H1 (cell line): ENCODE results near the gene AADAC. TPM values are rescaled to one million over a fixed set of nuclear protein-coding genes. Genes with fewer than 3 reads are reported as not detected.
"Not testable (repeated sequence)": the region's sequence is repeated elsewhere in the genome, so short reads cannot be mapped to it uniquely, and the experiment has no call there.

Experiments used
- CTCF ChIA-PET: fragments of 300-600 bp; sonication (Branson Sonifier 250); formaldehyde crosslinking; loops from one replicate; lab custom pipeline; 2021; ENCODE audit not compliant: partially characterized antibody; lab: Charles Lee
- POLR2A ChIA-PET: fragments of 300-600 bp; sonication (Branson Sonifier 250); formaldehyde crosslinking; loops from one replicate; lab custom pipeline; 2021; ENCODE audit warnings: inconsistent platforms; ENCODE audit not compliant: partially characterized antibody; lab: Charles Lee
- DNase-seq, 2 experiments: peaks; one replicate each; pipeline versions ENCODE4 v3.0.0 to v3.0.0-alpha.2; 2010 to 2022; ENCODE audit warnings: low spot score in 2 of 2, low read depth in 1 of 2, mixed read lengths in 1 of 2
- FAIRE-seq: peaks from 2 replicates; lab custom pipeline; 2011; peaks lifted over from hg19 to GRCh38; lab: Jason Lieb, UNC
- H2AFZ ChIP-seq: 2 replicates; pipeline ENCODE4 v1.8.1; 2012; ENCODE audit warnings: low read length, inconsistent platforms
- H2AK5ac ChIP-seq: 2 replicates; pipeline ENCODE4 v1.6.1; 2013; ENCODE audit warnings: low read depth, low read length
- H2BK120ac ChIP-seq: replicated peaks from 2 replicates; pipeline ENCODE3; 2013; ENCODE audit warnings: low read depth, low read length, inconsistent platforms
- H2BK12ac ChIP-seq: 2 replicates; pipeline ENCODE4 v1.6.1; 2013; ENCODE audit warnings: low read depth, low read length
- H2BK15ac ChIP-seq: 2 replicates; pipeline ENCODE4 v1.6.1; 2013; ENCODE audit warnings: low read length
- H2BK20ac ChIP-seq: 2 replicates; pipeline ENCODE4 v1.6.1; 2013; ENCODE audit warnings: low read length
- H2BK5ac ChIP-seq: 2 replicates; pipeline ENCODE4 v1.6.1; 2013; ENCODE audit warnings: low read depth, low read length
- H3K14ac ChIP-seq: 2 replicates; pipeline ENCODE4 v1.6.1; 2013; ENCODE audit warnings: inconsistent platforms; ENCODE audit not compliant: insufficient read length
- H3K18ac ChIP-seq: 2 replicates; pipeline ENCODE4 v1.6.1; 2013; ENCODE audit warnings: low read length; ENCODE audit errors: extremely low read depth
- H3K23ac ChIP-seq: 2 replicates; pipeline ENCODE4 v1.6.1; 2013; ENCODE audit warnings: inconsistent platforms; ENCODE audit not compliant: insufficient read length
- H3K23me2 ChIP-seq: 2 replicates; pipeline ENCODE4 v1.6.1; 2013; ENCODE audit warnings: low read depth, low read length
- H3K27ac ChIP-seq: 2 replicates; pipeline ENCODE4 v1.6.1; 2011; ENCODE audit warnings: low read depth, low read length, inconsistent platforms
- H3K27me3 ChIP-seq, 4 experiments: replicated peaks in 1 of 4; 1 replicate in 1 of 4; 2 replicates in 3 of 4; pipeline versions ENCODE4 v1.6.1 to v1.8.1; 2011 to 2013; ENCODE audit warnings: low read length in 3 of 4, mild to moderate bottlenecking in 3 of 4, inconsistent platforms in 2 of 4, mixed read lengths in 2 of 4, moderate library complexity in 1 of 4; ENCODE audit not compliant: control insufficient read depth in 3 of 4, insufficient read depth in 3 of 4; ENCODE audit errors: extremely low read depth in 1 of 4
- H3K36me3 ChIP-seq, 4 experiments: 2 replicates each; pipeline versions ENCODE4 v1.6.1 to v1.8.1; 2011 to 2013; ENCODE audit warnings: mild to moderate bottlenecking in 4 of 4, low read length in 3 of 4, moderate library complexity in 2 of 4, control low read depth in 1 of 4, inconsistent platforms in 1 of 4; ENCODE audit not compliant: insufficient read depth in 4 of 4, control insufficient read depth in 2 of 4
- H3K4ac ChIP-seq: replicated peaks from 2 replicates; pipeline ENCODE3; 2013; ENCODE audit warnings: low read length, low read depth, mixed read lengths, inconsistent platforms; ENCODE audit not compliant: insufficient read length
- H3K4me1 ChIP-seq, 4 experiments: replicated peaks in 1 of 4; 1 replicate in 1 of 4; 2 replicates in 3 of 4; pipeline versions ENCODE4 v1.6.1 to v1.8.1; 2011 to 2013; ENCODE audit warnings: low read length in 3 of 4, inconsistent platforms in 2 of 4, mixed read lengths in 1 of 4; ENCODE audit not compliant: insufficient read depth in 4 of 4, control insufficient read depth in 3 of 4
- H3K4me2 ChIP-seq, 2 experiments: 2 replicates each; pipeline versions ENCODE4 v1.6.1 to v1.8.1; 2011 to 2013; ENCODE audit warnings: low read depth in 2 of 2, low read length in 2 of 2, control low read depth in 1 of 2, inconsistent platforms in 1 of 2, mild to moderate bottlenecking in 1 of 2; ENCODE audit not compliant: insufficient read depth in 1 of 2
- H3K4me3 ChIP-seq, 4 experiments: fragments of 200-600, 300-600 bp in 1 of 4; sonication (generic), shearing (Covaris generic), sonication (Bioruptor Twin) in 1 of 4; 2 replicates each; pipeline versions ENCODE4 v1.5.1 to v1.8.1; 2011 to 2016; ENCODE audit warnings: low read length in 4 of 4, low read depth in 3 of 4, control low read depth in 2 of 4, inconsistent platforms in 2 of 4, mild to moderate bottlenecking in 2 of 4, mixed read lengths in 1 of 4, moderate library complexity in 1 of 4; ENCODE audit not compliant: insufficient read depth in 2 of 4; ENCODE audit errors: extremely low read depth in 1 of 4
- H3K56ac ChIP-seq: replicated peaks from 2 replicates; pipeline ENCODE3; 2013; ENCODE audit warnings: low read depth, mild to moderate bottlenecking, mixed read lengths, low read length, inconsistent platforms; ENCODE audit not compliant: insufficient read length
- H3K79me1 ChIP-seq: 2 replicates; pipeline ENCODE4 v1.6.1; 2013; ENCODE audit warnings: low read depth, low read length, control low read depth
- H3K79me2 ChIP-seq, 2 experiments: 2 replicates each; pipeline versions ENCODE4 v1.6.1 to v1.8.1; 2012 to 2013; ENCODE audit warnings: low read length in 2 of 2, mild to moderate bottlenecking in 2 of 2, inconsistent platforms in 1 of 2; ENCODE audit not compliant: insufficient read depth in 2 of 2, control insufficient read depth in 1 of 2
- H3K9ac ChIP-seq, 4 experiments: replicated peaks in 1 of 4; 1 replicate in 1 of 4; 2 replicates in 3 of 4; pipeline versions ENCODE4 v1.6.1 to v1.8.1; 2011 to 2013; ENCODE audit warnings: low read depth in 3 of 4, low read length in 3 of 4, control low read depth in 2 of 4, mild to moderate bottlenecking in 2 of 4, moderate library complexity in 2 of 4, inconsistent platforms in 1 of 4; ENCODE audit errors: extremely low read depth in 1 of 4
- H3K9me3 ChIP-seq, 2 experiments: 2 replicates each; pipeline versions ENCODE4 v1.6.1 to v1.8.1; 2012 to 2013; ENCODE audit warnings: mild to moderate bottlenecking in 2 of 2, moderate library complexity in 2 of 2, control low read depth in 1 of 2, inconsistent platforms in 1 of 2, low read depth in 1 of 2, low read length in 1 of 2, mixed read lengths in 1 of 2; ENCODE audit not compliant: insufficient read depth in 2 of 2
- H4K20me1 ChIP-seq, 2 experiments: replicated peaks in 1 of 2; 2 replicates each; pipeline versions ENCODE3 to v1.8.1; 2011 to 2013; ENCODE audit warnings: inconsistent platforms in 2 of 2, low read length in 2 of 2, mild to moderate bottlenecking in 1 of 2; ENCODE audit not compliant: insufficient read depth in 2 of 2, control insufficient read depth in 1 of 2
- H4K5ac ChIP-seq: 2 replicates; pipeline ENCODE4 v1.6.1; 2013; ENCODE audit warnings: low read length, low read depth, mixed read lengths, inconsistent platforms; ENCODE audit not compliant: insufficient read length
- H4K8ac ChIP-seq: 2 replicates; pipeline ENCODE4 v1.8.0; 2013; ENCODE audit warnings: mild to moderate bottlenecking, moderate library complexity, low read length, inconsistent platforms; ENCODE audit not compliant: insufficient read depth; ENCODE audit errors: extremely low read depth
- H4K91ac ChIP-seq: replicated peaks from 2 replicates; pipeline ENCODE3; 2013; ENCODE audit warnings: low read length, mixed read lengths, inconsistent platforms; ENCODE audit not compliant: insufficient read length
- CEBPB ChIP-seq: IDR thresholded peaks from 2 replicates; pipeline ENCODE4 v1.6.1; 2012; ENCODE audit warnings: low read depth, low read length
- RXRA ChIP-seq: IDR thresholded peaks from 2 replicates; pipeline ENCODE4 v1.6.1; 2011; ENCODE audit warnings: low read depth, mild to moderate bottlenecking, low read length, moderate library complexity; ENCODE audit not compliant: insufficient read depth
- WGBS, 2 experiments: shearing (Covaris generic) in 1 of 2; methylation state at CpG; one replicate each; pipeline versions ENCODE4 v1.1.6 to v1.1.7; 2013 to 2015; ENCODE audit warnings: low lambda C conversion rate in 2 of 2, mixed read lengths in 2 of 2, inconsistent platforms in 1 of 2, low coverage in 1 of 2, missing lambda C conversion rate in 1 of 2; ENCODE audit not compliant: insufficient replicate concordance in 2 of 2, insufficient coverage in 1 of 2, insufficient read length in 1 of 2; ENCODE audit errors: extremely low coverage in 1 of 2, missing lambda C conversion rate in 1 of 2; 5-methylcytosine and 5-hydroxymethylcytosine counted together
- polyA plus RNA-seq, 7 experiments: library from polyadenylated mRNA; depleted of rRNA in 3 of 7; stranded (reverse) in 5 of 7; unstranded in 2 of 7; fragments of >200 nt in 5 of 7; fragments of 200-250 nt in 2 of 7; gene quantifications; 1 replicate in 5 of 7; 2 replicates in 1 of 7; 4 replicates in 1 of 7; pipeline versions ENCODE4 v1.2.1 to v1.2.3, GENCODE V29; 2011 to 2013; ENCODE audit warnings: missing spikeins in 2 of 7, mixed read lengths in 2 of 7
- total RNA-seq: library from RNA; stranded (reverse); fragmentation: NEBNext Ultra II Directional; extraction: Animal tissue kit (Norgen Biotek cat#: 25700); gene quantifications from 2 replicates; pipeline ENCODE4 v1.2.1, GENCODE V29; 2021
- TF ChIP-seq, protein P1 (sequence below): IDR thresholded peaks from 2 replicates; pipeline ENCODE4 v1.6.1; 2011; ENCODE audit warnings: low read length, improper control_type of control experiment

AADAC gene
- total and polyA plus RNA-seq, 2 of the 8 experiments (the other 6 are each of a cell fraction or from before 2014, with no cell fraction given): not detected

DNA sequence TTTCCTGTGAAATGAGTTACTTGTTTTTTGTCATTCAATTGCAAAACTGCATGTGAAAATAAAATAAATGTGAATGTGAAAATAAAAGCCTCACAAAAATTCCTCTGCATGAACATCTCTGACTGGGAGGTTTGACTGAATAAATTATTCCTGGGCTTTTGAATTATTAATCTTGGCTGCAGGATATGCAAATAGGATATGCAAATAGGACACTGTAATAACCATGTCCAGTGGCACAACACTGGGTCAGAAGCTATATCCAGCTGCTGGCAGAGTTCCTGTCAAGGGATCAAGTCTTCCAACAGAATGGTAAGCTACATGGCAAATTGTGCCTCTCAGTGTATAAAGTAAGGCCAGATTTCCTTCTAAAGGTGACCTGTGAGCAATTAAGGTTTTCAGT is 59.5 kb downstream of the AADAC start, which contains the start of gene SUCNR1 (continued):
- TF ChIP-seq, protein P1, sequence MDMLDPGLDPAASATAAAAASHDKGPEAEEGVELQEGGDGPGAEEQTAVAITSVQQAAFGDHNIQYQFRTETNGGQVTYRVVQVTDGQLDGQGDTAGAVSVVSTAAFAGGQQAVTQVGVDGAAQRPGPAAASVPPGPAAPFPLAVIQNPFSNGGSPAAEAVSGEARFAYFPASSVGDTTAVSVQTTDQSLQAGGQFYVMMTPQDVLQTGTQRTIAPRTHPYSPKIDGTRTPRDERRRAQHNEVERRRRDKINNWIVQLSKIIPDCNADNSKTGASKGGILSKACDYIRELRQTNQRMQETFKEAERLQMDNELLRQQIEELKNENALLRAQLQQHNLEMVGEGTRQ: no peak
- TF ChIP-seq RXRA (no peak), CEBPB (no peak)

DNA sequence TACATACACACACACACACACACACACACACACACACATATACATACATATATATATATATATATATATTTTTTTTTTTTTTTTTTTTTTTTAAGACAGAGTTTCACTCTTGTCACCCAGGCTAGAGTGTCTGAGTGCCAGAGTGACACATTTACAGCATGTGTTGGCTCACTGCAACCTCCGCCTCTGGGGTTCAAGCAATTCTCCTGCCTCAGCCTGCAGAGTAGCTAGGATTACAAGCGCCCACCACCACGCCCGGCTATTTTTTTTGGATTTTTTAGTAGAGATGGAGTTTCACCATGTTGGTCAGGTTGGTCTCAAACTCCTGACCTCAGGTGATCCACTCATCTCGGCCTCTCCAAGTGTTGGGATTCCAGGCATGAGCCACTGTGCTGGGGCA is 60.2 kb downstream of the AADAC start:
- H2AK5ac ChIP-seq, H3K79me2 ChIP-seq, H2AFZ ChIP-seq, H2BK12ac ChIP-seq, H3K14ac ChIP-seq, DNase-seq, H3K4me2 ChIP-seq, POLR2A ChIA-PET, H3K4ac ChIP-seq, H4K8ac ChIP-seq, H2BK15ac ChIP-seq, H3K9me3 ChIP-seq, H3K27ac ChIP-seq, H3K9ac ChIP-seq, H3K4me1 ChIP-seq, H4K91ac ChIP-seq, H3K23ac ChIP-seq, H2BK20ac ChIP-seq, H3K36me3 ChIP-seq, H3K79me1 ChIP-seq, H3K56ac ChIP-seq, H2BK5ac ChIP-seq, H3K27me3 ChIP-seq, H4K20me1 ChIP-seq, H2BK120ac ChIP-seq, H3K23me2 ChIP-seq, FAIRE-seq, H3K18ac ChIP-seq, H3K4me3 ChIP-seq, H4K5ac ChIP-seq: not testable (repeated sequence)
- WGBS, 2 experiments: 93% methylated on average over 5 of the region's 5 CpGs; no CpG with 5 or more reads in 1 of the 2 experiments
- CTCF ChIA-PET: interaction anchor here (0.7 kb wide), 1 partner anchor 33 kb away, joined by 4 read pairs; no protein-coding TSS in a partner anchor
